IPS-18c (cell line): ENCODE data around the gene SPRY4.
A peak's percentile ranks its signal among the peaks of the same experiment; 100 is the strongest.

Experiments used
- H3K4me3 ChIP-seq: 2 replicates; pipeline ENCODE4 v1.7.0; 2013; ENCODE audit warnings: low read depth, mild to moderate bottlenecking, low read length, moderate library complexity; ENCODE audit not compliant: insufficient read depth
- H3K9me3 ChIP-seq: one replicate; pipeline ENCODE4 v1.6.1; 2013; ENCODE audit warnings: mild to moderate bottlenecking, low read length, moderate library complexity; ENCODE audit not compliant: control insufficient read depth, insufficient read depth

The SPRY4 gene

GRCh38 chr5:142319560-142320429 is 5.0 kb downstream of the SPRY4 start:
- Histone ChIP-seq H3K9me3 (no peaks in the 10 kb centered on the region), H3K4me3 (peak overlapping the region; percentile 50; the same call in 1 of the 2 replicates)

GRCh38 chr5:142319105-142319504 is 5.7 kb downstream of the SPRY4 start:
- Histone ChIP-seq H3K4me3 (0 out of 2 replicates have a peak overlapping the region, but pooled peaks have one; percentile 6), H3K9me3 (no peaks in the 10 kb centered on the region)

DNA sequence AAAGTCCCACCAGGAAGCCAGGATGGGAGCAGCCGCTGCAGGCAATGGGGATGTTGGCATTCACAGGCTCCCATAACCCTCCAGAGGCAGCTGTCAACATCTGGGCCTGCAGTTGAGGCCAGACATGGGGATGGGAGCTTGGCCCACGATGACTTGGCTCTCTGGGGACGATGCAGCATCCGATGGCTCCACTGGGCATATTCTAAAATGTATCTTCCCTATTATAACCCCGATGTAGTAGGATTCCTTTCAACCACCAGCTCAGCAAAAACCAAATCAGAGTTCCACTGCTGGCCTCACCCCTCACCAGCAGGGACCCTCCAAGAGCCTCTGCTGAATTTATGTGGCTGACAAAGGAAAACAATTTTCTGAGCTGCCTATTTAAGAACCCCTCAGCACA is 7.1 kb downstream of the SPRY4 start:
- H3K9me3 ChIP-seq = no peaks in the 10 kb centered on the region
- no peak overlapping the region for H3K4me3 ChIP-seq

GRCh38 chr5:142317173-142317572 is 7.6 kb downstream of the SPRY4 start:
- H3K9me3 ChIP-seq = no peaks in the 10 kb centered on the region
- no peak overlapping the region for H3K4me3 ChIP-seq

GRCh38 chr5:142316681-142317080 is 8.1 kb downstream of the SPRY4 start:
- H3K9me3 ChIP-seq = no peaks in the 10 kb centered on the region
- no peak overlapping the region for H3K4me3 ChIP-seq

DNA sequence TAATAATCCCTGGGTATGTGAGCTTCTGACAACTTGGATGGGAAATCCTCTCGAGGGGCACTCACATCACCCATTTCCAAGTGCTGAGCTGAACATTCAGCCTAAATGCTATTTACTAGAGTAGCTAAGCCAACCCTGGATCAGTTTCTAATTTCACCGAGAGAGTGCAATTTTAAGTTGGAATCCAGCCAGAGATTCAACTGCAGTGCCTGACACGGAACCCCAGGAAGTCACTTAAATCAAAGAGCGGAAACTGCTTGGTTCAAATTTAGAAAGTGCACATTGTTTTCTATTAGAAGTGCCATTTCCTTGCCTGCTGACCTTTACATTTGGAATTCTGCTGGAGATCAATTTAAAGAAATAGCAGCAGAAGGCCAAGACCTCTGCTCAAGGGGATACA is 8.8 kb downstream of the SPRY4 start:
- no peak overlapping the region for H3K4me3 ChIP-seq

DNA sequence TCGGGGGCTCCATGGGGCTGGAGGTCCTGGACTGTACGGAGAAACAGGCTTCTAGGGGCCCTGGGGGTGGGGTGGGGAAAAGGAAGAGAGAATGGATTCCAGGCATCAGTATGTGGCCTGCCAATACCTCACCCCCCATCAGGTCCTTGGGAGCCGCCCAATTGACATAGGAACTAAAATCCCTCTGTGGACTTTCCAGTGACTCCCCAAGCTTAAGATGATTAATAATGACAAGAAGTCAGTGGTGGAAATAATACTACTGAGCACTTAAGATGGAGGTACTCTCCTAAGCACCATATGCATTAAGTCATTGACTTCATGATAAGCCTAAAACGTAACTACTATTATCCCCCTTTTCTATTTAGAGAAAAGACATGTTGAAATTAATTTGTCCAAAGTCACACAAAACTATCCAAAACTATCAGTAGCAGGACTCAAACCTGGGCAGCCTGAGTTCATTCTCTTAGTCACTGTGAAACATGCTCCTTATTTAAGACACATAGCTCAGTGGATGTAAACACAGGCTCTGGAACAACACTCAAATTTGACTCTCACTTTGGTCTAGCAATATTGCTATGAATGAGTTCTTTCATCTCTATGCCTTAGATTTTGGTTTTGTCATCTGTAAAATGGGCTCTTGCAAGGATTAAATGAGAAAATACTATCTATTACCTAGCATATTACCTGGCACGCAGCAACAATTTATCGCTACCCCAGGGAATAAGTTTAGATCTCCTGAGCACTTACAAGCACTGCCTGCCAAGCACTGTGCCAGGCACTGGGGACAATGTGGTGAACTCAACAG is 9.5 kb downstream of the SPRY4 start:
- Histone ChIP-seq H3K4me3 (no peak overlapping the region), H3K9me3 (no peaks in the 10 kb centered on the region)

More for the DNA sequence above, 8.8 kb downstream of the SPRY4 start:
- no peaks in the 10 kb centered on the region for H3K9me3 ChIP-seq

DNA sequence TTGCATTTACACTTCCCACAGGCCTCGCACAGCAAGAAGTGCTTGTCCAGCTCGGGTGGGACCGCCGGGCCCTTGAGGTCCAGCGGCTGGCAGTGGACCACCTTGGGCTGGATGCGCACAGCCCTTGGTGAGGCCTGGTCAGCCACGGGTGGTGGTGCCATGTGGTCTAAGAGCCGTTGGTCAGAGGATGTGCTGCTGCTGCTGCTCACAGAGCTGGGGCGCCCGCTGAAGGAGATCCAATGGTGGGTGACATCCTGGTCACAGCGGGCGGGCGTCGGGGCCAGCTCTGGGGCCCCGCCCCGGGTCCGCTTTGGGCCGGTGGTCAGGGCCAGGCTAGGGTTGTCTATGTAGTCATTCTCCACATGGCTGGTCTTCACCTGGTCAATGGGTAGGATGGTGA is 10.2 kb downstream of the SPRY4 start:
- H3K4me3 ChIP-seq = no peak overlapping the region
- H3K9me3 ChIP-seq = no peaks in the 10 kb centered on the region

GRCh38 chr5:142314109-142314508 is 10.7 kb downstream of the SPRY4 start:
- no peaks in the 10 kb centered on the region for H3K9me3 ChIP-seq
- H3K4me3 ChIP-seq = no peak overlapping the region

DNA sequence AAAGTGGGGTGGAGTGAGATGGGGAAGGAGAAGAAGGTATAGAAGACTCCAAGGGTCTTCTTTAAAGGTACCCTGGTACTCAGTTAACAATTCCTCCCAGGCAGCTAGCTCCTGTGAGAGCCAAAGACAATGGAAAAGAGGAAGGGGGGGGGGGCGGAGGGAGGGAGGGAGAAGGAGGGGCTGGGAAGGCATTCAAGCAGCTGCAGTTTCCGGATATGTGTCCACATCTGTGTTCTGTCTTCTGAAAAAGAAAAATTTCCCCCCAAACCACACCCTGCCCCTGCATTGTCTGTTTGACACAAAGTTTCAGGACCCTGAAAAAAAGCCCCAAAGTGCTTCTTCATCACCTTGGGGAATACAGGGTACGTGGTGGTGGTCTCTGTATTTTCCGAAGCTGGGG is 11.1 kb downstream of the SPRY4 start:
- H3K9me3 ChIP-seq = no peaks in the 10 kb centered on the region
- H3K4me3 ChIP-seq = no peak overlapping the region

- H3K4me3 ChIP-seq = no peak overlapping the region
- H3K9me3 ChIP-seq = no peaks in the 10 kb centered on the region
Measured at GRCh38 chr5:142313275-142313674, 11.5 kb downstream of the SPRY4 start.

- no peaks in the 10 kb centered on the region for H3K9me3 ChIP-seq
- H3K4me3 ChIP-seq = no peak overlapping the region
Measured at GRCh38 chr5:142312399-142312798, 12.4 kb downstream of the SPRY4 start.

GRCh38 chr5:142311725-142312124 is 13.1 kb downstream of the SPRY4 start:
- no peaks in the 10 kb centered on the region for H3K9me3 ChIP-seq
- no peak overlapping the region for H3K4me3 ChIP-seq

- no peak overlapping the region for H3K4me3 ChIP-seq
- no peaks in the 10 kb centered on the region for H3K9me3 ChIP-seq
Measured at GRCh38 chr5:142310803-142311202, 14.0 kb downstream of the SPRY4 start.

- no peak overlapping the region for H3K4me3 ChIP-seq
- H3K9me3 ChIP-seq = no peaks in the 10 kb centered on the region
Measured at GRCh38 chr5:142309747-142310318, 15.0 kb downstream of the SPRY4 start.

DNA sequence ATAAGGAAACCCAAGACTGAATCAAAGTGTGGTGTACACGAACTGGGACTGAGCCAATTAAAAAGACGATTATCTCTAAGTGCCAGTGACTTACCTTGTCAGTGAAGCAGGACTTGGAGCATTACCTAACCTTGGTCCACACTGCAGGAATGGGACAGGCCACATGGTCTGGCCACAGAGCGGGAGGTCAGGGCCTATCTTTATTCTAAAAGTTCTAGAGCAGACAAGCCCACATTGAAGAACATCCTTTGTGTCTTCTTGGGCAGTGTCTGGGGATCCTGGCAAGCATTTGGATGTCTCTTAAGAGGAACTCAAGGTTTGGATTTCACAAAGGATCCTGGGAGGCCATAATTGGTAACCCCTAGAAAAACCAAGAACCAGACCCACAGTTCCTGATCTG is 16.5 kb downstream of the SPRY4 start:
- H3K4me3 ChIP-seq = no peak overlapping the region
- H3K9me3 ChIP-seq = no peaks in the 10 kb centered on the region

- no peak overlapping the region for H3K4me3 ChIP-seq
- H3K9me3 ChIP-seq = no peaks in the 10 kb centered on the region
Measured at GRCh38 chr5:142307146-142307890, 17.5 kb downstream of the SPRY4 start.
